SK-N-SH (cell line): ENCODE results near the gene ADAMTS3. TPM values are rescaled to one million over a fixed set of nuclear protein-coding genes. Genes with fewer than 3 reads are reported as not detected.

ENCODE experiments used
- CTCF ChIA-PET: fragments of 300-600, 350-600 bp; formaldehyde crosslinking; extraction: SDS; loops from one replicate; lab custom pipeline; 2021; lab: Yijun Ruan, JAX
- POLR2A ChIA-PET: fragments of 350-600 bp; sonication (Branson Sonifier 250); formaldehyde crosslinking; extraction: SDS; loops from one replicate; lab custom pipeline; 2020; ENCODE audit warnings: antibody characterized with exemption, inconsistent platforms; lab: Yijun Ruan, JAX
- DNase-seq: peaks from one replicate; pipeline ENCODE4 v3.0.0; 2012
- H2AFZ ChIP-seq: fragments of 200-600 bp; sonication (generic); 2 replicates; pipeline ENCODE4 v1.8.1; 2016; ENCODE audit warnings: antibody characterized with exemption, mild to moderate bottlenecking, low read depth
- H3F3A ChIP-seq: fragments of 200-600 bp; sonication (generic); replicated peaks from 2 replicates; pipeline ENCODE3; 2016; ENCODE audit warnings: antibody characterized with exemption, mild to moderate bottlenecking; ENCODE audit not compliant: insufficient read depth
- H3K27ac ChIP-seq, 2 experiments: fragments of 200-500 bp in 1 of 2; fragments of 200-600 bp in 1 of 2; sonication (Bioruptor generic) in 1 of 2; sonication (generic), shearing (Covaris generic) in 1 of 2; 2 replicates each; pipeline versions ENCODE4 v1.5.1 to v1.6.1; 2014 to 2016; ENCODE audit warnings: low read depth in 2 of 2, inconsistent platforms in 1 of 2, low read length in 1 of 2, mild to moderate bottlenecking in 1 of 2, mixed read lengths in 1 of 2
- H3K27me3 ChIP-seq: fragments of 200-600 bp; sonication (generic), shearing (Covaris generic); 2 replicates; pipeline ENCODE4 v1.6.1; 2016; ENCODE audit warnings: mixed run types; ENCODE audit not compliant: insufficient read depth
- H3K36me3 ChIP-seq, 2 experiments: fragments of 200-500 bp in 1 of 2; fragments of 200-600 bp in 1 of 2; sonication (Bioruptor generic) in 1 of 2; sonication (generic) in 1 of 2; replicated peaks in 1 of 2; 2 replicates each; pipeline versions ENCODE3 to v1.5.1; 2014 to 2016; ENCODE audit warnings: low read length in 1 of 2, mild to moderate bottlenecking in 1 of 2; ENCODE audit not compliant: insufficient read depth in 2 of 2, control insufficient read depth in 1 of 2
- H3K4me1 ChIP-seq, 2 experiments: fragments of 200-500 bp in 1 of 2; fragments of 200-600 bp in 1 of 2; sonication (Bioruptor generic) in 1 of 2; sonication (generic), shearing (Covaris generic) in 1 of 2; 2 replicates each; pipeline versions ENCODE4 v1.5.1 to v1.6.1; 2014 to 2016; ENCODE audit warnings: low read depth in 1 of 2, low read length in 1 of 2, mixed run types in 1 of 2; ENCODE audit not compliant: insufficient read depth in 2 of 2, control insufficient read depth in 1 of 2
- H3K4me2 ChIP-seq: fragments of 200-600 bp; sonication (generic), shearing (Covaris generic); 2 replicates; pipeline ENCODE4 v1.6.1; 2017; ENCODE audit warnings: mixed run types
- H3K4me3 ChIP-seq, 2 experiments: fragments of 200-500 bp in 1 of 2; fragments of 200-600 bp in 1 of 2; sonication (Bioruptor generic) in 1 of 2; sonication (generic), shearing (Covaris generic) in 1 of 2; 2 replicates each; pipeline versions ENCODE4 v1.5.1 to v1.8.1; 2014 to 2016; ENCODE audit warnings: low read depth in 2 of 2, inconsistent platforms in 1 of 2, low read length in 1 of 2, mild to moderate bottlenecking in 1 of 2, mixed read lengths in 1 of 2, moderate library complexity in 1 of 2
- H3K79me2 ChIP-seq: fragments of 200-600 bp; sonication (generic); 2 replicates; pipeline ENCODE4 v1.8.1; 2017; ENCODE audit warnings: mild to moderate bottlenecking; ENCODE audit not compliant: insufficient read depth
- H3K9ac ChIP-seq: fragments of 200-600 bp; sonication (generic); 2 replicates; pipeline ENCODE4 v1.6.1; 2017; ENCODE audit warnings: mixed run types
- H3K9me2 ChIP-seq: fragments of 200-600 bp; sonication (generic); 2 replicates; pipeline ENCODE4 v1.6.1; 2017; ENCODE audit warnings: mixed run types
- H3K9me3 ChIP-seq: fragments of 200-600 bp; sonication (generic); 2 replicates; pipeline ENCODE4 v1.6.1; 2017; ENCODE audit warnings: mixed run types, mild to moderate bottlenecking, moderate library complexity
- H4K20me1 ChIP-seq: fragments of 200-600 bp; sonication (generic); 2 replicates; pipeline ENCODE4 v1.6.1; 2017; ENCODE audit warnings: mild to moderate bottlenecking, mixed run types; ENCODE audit not compliant: insufficient read depth
- EP300 ChIP-seq, 2 experiments: IDR thresholded peaks; 2 replicates each; pipeline versions ENCODE4 v1.4.0 to v1.6.1; 2012; ENCODE audit warnings: borderline replicate concordance in 1 of 2, low read depth in 1 of 2, low read length in 1 of 2
- EZH2phosphoT487 ChIP-seq: fragments of 200-600 bp; sonication (generic); IDR thresholded peaks from 2 replicates; pipeline ENCODE4 v1.6.1; 2017; ENCODE audit warnings: low read depth, mixed run types, mild to moderate bottlenecking, antibody characterized with exemption, moderate library complexity, borderline replicate concordance
- IRF3 ChIP-seq: fragments of 150-350 bp; IDR thresholded peaks from 2 replicates; pipeline ENCODE4 v1.6.1; 2016; ENCODE audit warnings: mild to moderate bottlenecking, low read depth, low read length
- MAX ChIP-seq: IDR thresholded peaks from 2 replicates; pipeline ENCODE4 v1.4.0; 2012; ENCODE audit warnings: low read depth
- MXI1 ChIP-seq: IDR thresholded peaks from 2 replicates; pipeline ENCODE4 v1.6.1; 2012; ENCODE audit warnings: mild to moderate bottlenecking, low read depth, low read length, improper control_type of control experiment
- NRF1 ChIP-seq: IDR thresholded peaks from 2 replicates; pipeline ENCODE4 v1.6.1; 2012; ENCODE audit warnings: low read depth, mild to moderate bottlenecking, low read length
- PBX3 ChIP-seq: IDR thresholded peaks from 2 replicates; pipeline ENCODE4; 2012
- POLR2AphosphoS5 ChIP-seq: IDR thresholded peaks from 2 replicates; pipeline ENCODE4 v1.6.1; 2012; ENCODE audit warnings: low read depth, low read length
- RAD21 ChIP-seq: IDR thresholded peaks from 2 replicates; pipeline ENCODE4 v1.6.1; 2012; ENCODE audit warnings: mild to moderate bottlenecking, low read length
- RCOR1 ChIP-seq: fragments of 150-350 bp; IDR thresholded peaks from 2 replicates; pipeline ENCODE4 v1.6.1; 2017; ENCODE audit warnings: antibody characterized with exemption, low read length
- RXRA ChIP-seq: IDR thresholded peaks from 2 replicates; pipeline ENCODE4 v1.4.0; 2012; ENCODE audit warnings: low read depth, mild to moderate bottlenecking, borderline replicate concordance
- TAF1 ChIP-seq: IDR thresholded peaks from 2 replicates; pipeline ENCODE4 v1.6.1; 2012; ENCODE audit warnings: low read depth, mild to moderate bottlenecking, low read length, moderate library complexity, borderline replicate concordance
- TCF12 ChIP-seq: IDR thresholded peaks from 2 replicates; pipeline ENCODE4 v1.4.0; 2012
- USF1 ChIP-seq: IDR thresholded peaks from 2 replicates; pipeline ENCODE4 v1.4.0; 2012; ENCODE audit warnings: low read depth, borderline replicate concordance
- YY1 ChIP-seq: IDR thresholded peaks from 2 replicates; pipeline ENCODE4 v1.4.0; 2012; ENCODE audit warnings: low read depth, mild to moderate bottlenecking
- WGBS: methylation state at CpG from one replicate; pipeline ENCODE4 v1.1.6; 2017; ENCODE audit warnings: low lambda C conversion rate; 5-methylcytosine and 5-hydroxymethylcytosine counted together
- polyA plus RNA-seq, 3 experiments: library from polyadenylated mRNA; depleted of rRNA; stranded (reverse); fragments of >200 nt; gene quantifications; 2 replicates each; pipeline ENCODE4 v1.2.3, GENCODE V29; 2012

Gene ADAMTS3
- polyA plus RNA-seq, 1 of the 3 experiments (the other 2 are of a cell fraction), result 0.99 TPM

- WGBS, result 90% methylated on average over 1 of the region's 1 CpG
- POLR2A ChIA-PET, result no interaction called here
Observed at GRCh38 chr4:72473434-72473900, 95.6 kb downstream of the ADAMTS3 start.

More at GRCh38 chr4:72473434-72473900, 95.6 kb downstream of the ADAMTS3 start:
- H3K9me2 ChIP-seq, result no peaks in the 10 kb centered on the region
- no peaks in the 10 kb centered on the region for H3K27me3 ChIP-seq
- CTCF ChIA-PET, result interaction anchor here (3.7 kb wide), 1 partner anchor 146 kb away, joined by 21 read pairs; no protein-coding TSS in a partner anchor
- no peak overlapping the region for H2AFZ ChIP-seq
- TF ChIP-seq EZH2phosphoT487 (no peak), USF1 (no peak), RCOR1 (no peak), MXI1 (no peak), POLR2AphosphoS5 (no peak), TCF12 (no peak), RAD21 (no peak), RXRA (no peak), IRF3 (no peak), PBX3 (no peak), YY1 (no peak), EP300 (IDR thresholded peaks at IDR 0.05; ENCODE audit: borderline replicate concordance in 1 of 2, low read depth in 1 of 2, low read length in 1 of 2) (no peak), NRF1 (no peak), MAX (no peak), TAF1 (no peak)
- TF ChIP-seq, all 33 proteins: peak for 0
- Histone ChIP-seq H3K4me3 (no peak overlapping the region), H4K20me1 (no peaks in the 10 kb centered on the region), H3K9me3 (no peaks in the 10 kb centered on the region), H3K9ac (no peak overlapping the region), H3F3A (no peaks in the 10 kb centered on the region), H3K79me2 (no peaks in the 10 kb centered on the region), H3K27ac (no peak overlapping the region), H3K36me3 (no peaks in the 10 kb centered on the region), H3K4me2 (no peak overlapping the region), H3K4me1 (peaks cover 0 to 3% of the 10 kb centered on the region in 2 experiments; a peak in 2 of 4 replicates)
- DNase-seq, result no peak
